ENCODE measurements around the gene CYP2F1.
"Not testable (repeated sequence)": the region's sequence is repeated elsewhere in the genome, so short reads cannot be mapped to it uniquely, and the experiment has no call there.

CYP2F1 gene

GRCh38 chr19:41114132-41114531 lies at the start of gene CYP2F1:
Gene CYP2F1 (plus strand): TSS chr19:41114432. CDS start chr19:41116189, 1,757 bp downstream.
- no peak for DNase-seq

DNA sequence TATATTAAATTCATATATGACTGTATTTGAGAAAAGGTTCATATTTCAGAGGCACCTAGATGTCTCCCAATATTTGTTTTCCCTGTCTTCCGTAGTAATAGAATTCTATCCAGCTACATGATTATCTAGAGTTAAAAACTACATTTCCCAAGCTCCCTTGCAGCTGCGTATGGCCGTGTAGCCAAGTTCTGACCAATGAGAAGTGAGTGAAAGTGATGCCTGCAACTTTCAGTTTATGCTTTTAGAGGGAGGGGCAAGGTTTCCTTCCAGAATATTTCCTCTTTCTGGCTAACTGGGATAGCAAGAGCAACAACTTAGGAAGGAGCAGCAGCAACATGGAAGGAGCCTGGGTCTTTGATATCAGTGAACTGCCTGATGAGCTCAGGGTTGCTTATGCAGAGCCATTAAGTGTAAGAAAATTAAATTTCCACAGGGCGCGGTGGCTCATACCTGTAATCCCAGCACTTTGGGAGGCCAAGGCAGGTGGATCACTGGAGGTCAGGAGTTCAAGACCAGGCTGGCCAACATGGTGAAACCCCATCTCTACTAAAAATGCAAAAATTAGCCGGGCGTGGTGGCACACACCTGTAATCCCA lies 49.2 kb upstream of the CYP2F1 start:
- no peak for DNase-seq

DNA sequence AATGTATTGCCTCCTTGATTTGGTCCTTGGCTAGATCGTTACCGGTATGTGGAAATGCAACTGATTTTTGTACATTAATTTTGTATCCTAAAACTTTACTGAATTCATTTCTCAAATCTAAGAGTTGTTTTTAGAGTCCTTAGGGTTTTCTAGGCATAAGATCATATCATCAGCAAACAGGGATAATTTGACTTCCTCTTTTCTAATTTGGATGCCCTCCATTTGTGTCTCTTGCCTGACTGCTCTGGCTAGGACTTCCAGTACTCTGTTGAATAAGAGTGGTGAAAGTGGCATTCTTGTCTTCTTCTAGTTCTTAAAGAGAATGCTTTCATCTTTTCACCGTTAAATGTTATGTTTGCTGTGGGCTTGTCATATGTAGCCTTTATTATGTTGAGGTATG lies 37.9 kb upstream of the CYP2F1 start:
- DNase-seq: no peak

DNA sequence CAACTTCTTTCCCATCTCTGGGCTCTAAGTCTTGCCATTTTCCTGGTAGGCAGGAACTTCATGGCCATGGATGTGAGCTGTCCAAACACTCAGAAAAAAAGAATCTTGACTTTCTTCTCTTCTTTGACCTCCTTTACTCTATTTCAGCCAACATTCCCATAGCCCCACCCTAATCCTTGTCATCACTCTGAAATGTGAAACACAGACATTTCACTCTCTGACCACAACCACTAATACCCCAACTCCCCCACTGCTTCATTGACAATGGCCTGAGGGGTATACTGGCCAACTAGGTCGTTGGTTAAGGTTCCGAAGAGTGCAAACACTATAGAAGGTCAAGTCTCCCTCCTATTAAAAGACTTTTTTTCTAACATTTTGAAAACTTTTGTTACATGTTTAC lies 30.7 kb upstream of the CYP2F1 start:
- DNase-seq: no peak

DNA sequence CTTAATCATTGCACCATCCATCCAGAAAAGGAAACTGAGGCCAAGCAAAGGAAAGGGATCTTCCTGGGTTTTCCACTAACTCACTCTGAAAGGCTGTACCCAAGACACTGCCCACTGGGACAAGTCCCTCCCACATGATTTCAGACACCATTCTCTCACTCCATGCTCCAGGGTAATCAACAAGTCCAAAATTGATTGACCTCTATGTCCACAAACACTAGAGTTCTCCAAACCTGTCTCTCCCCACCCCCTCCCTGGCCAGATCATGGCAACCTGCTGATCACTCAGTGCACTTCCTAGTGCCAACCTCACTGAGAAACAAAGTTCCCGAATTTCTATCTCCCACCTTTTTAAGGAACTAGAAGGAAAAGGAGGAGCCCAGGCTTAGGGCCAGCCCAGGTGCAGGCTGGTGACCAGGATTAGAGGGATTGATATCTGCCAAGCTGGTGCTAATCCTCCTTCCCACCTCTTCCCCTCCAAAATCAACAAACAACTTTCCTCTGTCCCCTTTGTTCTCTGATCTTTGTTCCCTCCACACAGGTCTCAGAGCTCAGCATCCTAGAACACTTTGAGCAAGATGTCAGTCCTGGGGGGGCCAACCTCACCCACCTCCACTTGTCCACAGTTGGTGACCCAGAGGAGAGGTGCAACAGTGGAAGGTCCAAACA lies 28.4 kb upstream of the CYP2F1 start:
- no peak for DNase-seq

DNA sequence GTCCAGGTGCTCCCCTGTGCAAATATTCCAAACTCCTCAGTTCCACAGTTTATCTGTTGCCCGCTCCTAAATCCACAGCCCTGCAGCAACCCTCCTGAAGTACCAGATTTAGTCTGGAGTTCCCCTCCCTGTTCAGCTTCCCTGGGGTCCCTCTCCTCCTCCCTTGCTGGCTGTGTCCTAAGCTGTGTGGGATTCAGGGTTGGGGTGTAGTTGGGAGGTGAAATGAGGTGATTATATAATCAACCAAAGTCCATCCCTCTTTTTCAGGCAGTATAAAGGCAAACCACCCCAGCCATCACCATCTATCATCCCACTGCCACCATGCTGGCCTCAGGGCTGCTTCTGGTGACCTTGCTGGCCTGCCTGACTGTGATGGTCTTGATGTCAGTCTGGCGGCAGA lies 26.1 kb upstream of the CYP2F1 start, which contains the start of gene CYP2A13:
Gene CYP2A13 (plus strand): TSS at position 301 of the 400 bp plus-strand sequence. CDS start 21 bp downstream, at position 322.
- DNase-seq: no peak

GRCh38 chr19:41089959-41090358 lies 24.3 kb upstream of the CYP2F1 start:
- DNase-seq: no peak

- no peak for DNase-seq
Measured at GRCh38 chr19:41095703-41096102, 18.5 kb upstream of the CYP2F1 start.

GRCh38 chr19:41096353-41096752 lies 17.9 kb upstream of the CYP2F1 start:
- DNase-seq: no peak

GRCh38 chr19:41097302-41097701 lies 16.9 kb upstream of the CYP2F1 start:
- DNase-seq: no peak

GRCh38 chr19:41098762-41099161 lies 15.5 kb upstream of the CYP2F1 start:
- no peak for DNase-seq

GRCh38 chr19:41102210-41102609 lies 12.0 kb upstream of the CYP2F1 start:
- DNase-seq: not testable (repeated sequence)

- no peak for DNase-seq
Measured at GRCh38 chr19:41106177-41106576, 8.1 kb upstream of the CYP2F1 start.

DNA sequence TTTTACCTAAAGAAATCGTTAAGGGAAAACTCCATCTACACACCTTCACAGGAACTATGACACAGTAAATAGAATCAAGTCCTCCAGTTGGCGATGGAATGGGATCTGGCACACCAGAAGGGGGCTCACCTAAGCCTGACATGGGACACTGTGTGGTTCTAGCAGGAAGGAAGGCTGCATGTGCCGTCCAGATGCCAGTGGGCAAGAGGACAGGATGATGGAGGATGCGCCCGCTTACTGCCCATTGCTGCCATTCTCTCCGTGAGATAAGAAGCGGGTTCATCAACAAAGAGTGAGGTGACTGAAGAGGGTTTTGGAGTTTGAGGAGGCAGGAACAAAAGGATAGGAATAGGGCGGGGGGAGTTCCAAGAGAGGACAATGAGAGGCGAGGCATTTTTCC lies 2.9 kb upstream of the CYP2F1 start:
- DNase-seq: no peak

- no peak for DNase-seq
Measured at GRCh38 chr19:41111750-41112295, 2.4 kb upstream of the CYP2F1 start.

GRCh38 chr19:41112728-41113290 lies 1.4 kb upstream of the CYP2F1 start:
- no peak for DNase-seq

- DNase-seq: no peak
Measured at GRCh38 chr19:41116261-41116660, 2.0 kb downstream of the CYP2F1 start.

DNA sequence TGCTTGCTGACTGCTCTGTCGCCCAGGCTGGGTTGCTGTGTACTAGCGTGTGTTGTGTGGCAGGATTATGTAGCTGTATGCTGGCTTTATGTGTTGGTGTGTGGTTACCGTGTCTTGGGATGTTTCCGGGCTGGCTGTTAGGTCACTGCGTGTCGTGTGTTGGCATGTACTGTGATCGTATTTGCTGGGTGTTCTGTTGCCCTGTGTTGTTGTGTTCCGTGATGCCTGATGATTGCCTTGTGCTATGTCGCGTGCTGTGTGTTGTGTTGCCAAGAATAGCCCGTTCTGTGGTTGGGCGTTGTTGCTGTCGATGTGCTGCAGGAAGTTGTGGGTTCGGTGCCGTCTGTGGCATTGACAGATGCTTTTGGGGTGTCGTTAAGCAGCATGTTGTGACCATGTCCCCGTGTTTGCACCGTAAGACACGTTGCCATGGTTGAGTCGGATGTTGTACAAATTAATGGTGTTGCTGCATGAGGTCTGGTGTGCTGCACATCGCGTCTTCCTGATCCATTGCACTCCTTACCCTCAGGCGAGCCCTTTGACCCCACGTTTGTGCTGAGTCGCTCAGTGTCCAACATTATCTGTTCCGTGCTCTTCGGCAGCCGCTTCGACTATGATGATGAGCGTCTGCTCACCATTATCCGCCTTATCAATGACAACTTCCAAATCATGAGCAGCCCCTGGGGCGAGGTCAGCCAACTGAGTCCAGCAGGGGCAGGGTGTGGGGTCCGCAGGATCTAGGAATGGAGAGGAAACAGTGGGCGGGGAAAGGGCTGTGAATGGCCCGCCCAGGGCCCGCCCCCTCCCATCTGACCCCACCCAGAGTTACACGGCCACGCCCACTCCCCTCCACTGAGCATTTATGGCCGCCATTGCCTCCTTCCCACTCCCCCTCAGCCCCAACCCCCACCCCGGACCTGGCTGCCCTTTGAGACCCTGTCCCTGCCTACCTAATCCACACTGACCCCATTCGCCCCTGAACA lies 7.0 kb downstream of the CYP2F1 start:
- not testable (repeated sequence) for DNase-seq

GRCh38 chr19:41122846-41123245 lies 8.6 kb downstream of the CYP2F1 start:
- DNase-seq: not testable (repeated sequence)

- no peak for DNase-seq
Measured at GRCh38 chr19:41123716-41124294, 9.6 kb downstream of the CYP2F1 start.

DNA sequence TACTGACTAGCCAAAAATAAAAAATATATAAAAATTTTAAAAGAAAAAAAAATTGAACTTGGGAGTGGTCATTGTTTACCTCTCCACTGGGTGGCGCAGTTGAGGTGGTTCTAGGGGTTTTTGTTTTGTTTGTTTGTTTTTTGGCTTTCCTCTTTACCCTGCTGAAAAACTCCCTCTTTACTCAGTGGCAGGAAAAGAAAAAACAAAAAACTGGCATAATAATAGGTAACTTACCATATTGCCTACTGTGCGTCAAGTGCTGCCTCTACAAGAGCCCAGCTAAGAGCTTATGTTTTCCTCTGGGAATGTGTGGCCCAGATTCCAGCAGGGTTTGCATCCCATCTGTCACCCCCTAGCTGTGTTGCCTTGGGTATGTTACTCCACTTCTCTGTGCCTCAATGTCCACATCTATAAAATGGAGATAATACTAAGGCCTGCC lies 12.6 kb downstream of the CYP2F1 start:
- DNase-seq: not testable (repeated sequence)

- not testable (repeated sequence) for DNase-seq
Measured at GRCh38 chr19:41127362-41127761, 13.1 kb downstream of the CYP2F1 start.

All from left hindlimb (tissue), 1 donor.